GM23248 (cell line): ENCODE measurements around the gene RNF34. TPM values are rescaled to one million over a fixed set of nuclear protein-coding genes. Genes with fewer than 3 reads are reported as not detected.
"Not testable (repeated sequence)": the region's sequence is repeated elsewhere in the genome, so short reads cannot be mapped to it uniquely, and the experiment has no call there.

Experiments
- DNase-seq: peaks from one replicate; pipeline ENCODE4 v3.0.0-alpha.2; 2015
- H2AFZ ChIP-seq: fragments of 200-600 bp; sonication (generic); 2 replicates; pipeline ENCODE4 v1.6.1; 2016; ENCODE audit warnings: antibody characterized with exemption
- H3F3A ChIP-seq: fragments of 200-600 bp; sonication (generic); 2 replicates; pipeline ENCODE4 v1.6.1; 2016; ENCODE audit warnings: mild to moderate bottlenecking, antibody characterized with exemption, mixed run types; ENCODE audit not compliant: insufficient read depth
- H3K27ac ChIP-seq: fragments of 200-600 bp; sonication (generic); 2 replicates; pipeline ENCODE4 v1.5.1; 2016; ENCODE audit warnings: mild to moderate bottlenecking
- H3K27me3 ChIP-seq: fragments of 200-600 bp; sonication (generic); replicated peaks from 2 replicates; pipeline ENCODE4 v1.6.1; 2016; ENCODE audit warnings: mild to moderate bottlenecking; ENCODE audit not compliant: insufficient read depth
- H3K36me3 ChIP-seq: fragments of 200-600 bp; sonication (generic); 2 replicates; pipeline ENCODE4 v1.6.1; 2016; ENCODE audit warnings: low read depth, mild to moderate bottlenecking
- H3K4me1 ChIP-seq: fragments of 200-600 bp; sonication (generic); 2 replicates; pipeline ENCODE4 v1.6.1; 2016; ENCODE audit warnings: mild to moderate bottlenecking; ENCODE audit not compliant: insufficient read depth
- H3K4me2 ChIP-seq: fragments of 200-600 bp; sonication (generic); one replicate; pipeline ENCODE4 v1.6.1; 2016; ENCODE audit warnings: mild to moderate bottlenecking; ENCODE audit not compliant: unreplicated experiment
- H3K4me3 ChIP-seq: fragments of 200-600 bp; sonication (generic); 2 replicates; pipeline ENCODE4 v1.5.1; 2016; ENCODE audit warnings: mild to moderate bottlenecking
- H3K79me2 ChIP-seq: fragments of 200-600 bp; sonication (generic); 2 replicates; pipeline ENCODE4 v1.6.1; 2016; ENCODE audit warnings: mild to moderate bottlenecking; ENCODE audit not compliant: insufficient read depth
- H3K9ac ChIP-seq: fragments of 200-600 bp; sonication (generic); 2 replicates; pipeline ENCODE4 v1.6.1; 2016; ENCODE audit warnings: mild to moderate bottlenecking
- H3K9me2 ChIP-seq: fragments of 200-600 bp; sonication (generic); 2 replicates; pipeline ENCODE4 v1.6.1; 2016; ENCODE audit warnings: mixed run types, mild to moderate bottlenecking, moderate library complexity; ENCODE audit not compliant: insufficient read depth
- H3K9me3 ChIP-seq: fragments of 200-600 bp; sonication (generic); one replicate; pipeline ENCODE4 v1.6.1; 2017; ENCODE audit warnings: low read depth
- H4K20me1 ChIP-seq: fragments of 200-600 bp; sonication (generic); 2 replicates; pipeline ENCODE4 v1.6.0; 2016; ENCODE audit not compliant: insufficient read depth
- EZH2 ChIP-seq: fragments of 200-600 bp; sonication (generic); IDR thresholded peaks from 2 replicates; pipeline ENCODE4 v1.6.1; 2018; ENCODE audit warnings: antibody characterized with exemption, mild to moderate bottlenecking; ENCODE audit not compliant: insufficient read depth, poor library complexity, severe bottlenecking
- EZH2phosphoT487 ChIP-seq: fragments of 200-600 bp; sonication (generic); IDR thresholded peaks from 2 replicates; pipeline ENCODE4 v1.6.1; 2018; ENCODE audit warnings: antibody characterized with exemption, moderate library complexity, mild to moderate bottlenecking, low read depth; ENCODE audit not compliant: insufficient read depth
- WGBS, 2 experiments: methylation state at CpG; one replicate each; pipeline ENCODE4 v1.1.6; 2015 to 2017; ENCODE audit warnings: low lambda C conversion rate in 2 of 2, low coverage in 1 of 2; ENCODE audit errors: missing lambda C conversion rate in 2 of 2; 5-methylcytosine and 5-hydroxymethylcytosine counted together
- in situ Hi-C: fragments of 300-500 bp; cut with MboI; formaldehyde crosslinking; loops from 2 replicates; pipeline ENCODE4 v1.15.0; 2020
- polyA plus RNA-seq: library from polyadenylated mRNA; unstranded; fragments of >200 nt; fragmentation: Nextera tagmentation; extraction: Ambion mirVana; gene quantifications from 2 replicates; pipeline ENCODE4 v1.2.1, GENCODE V29; 2016
- total RNA-seq: library from RNA; depleted of rRNA; stranded (reverse); fragments of >200 nt; shearing (Covaris generic); gene quantifications from 2 replicates; pipeline ENCODE4 v1.2.3, GENCODE V29; 2014

Gene RNF34
- total and polyA plus RNA-seq, 2 experiments from 2014 or later: 42.8 to 48.2 TPM

DNA sequence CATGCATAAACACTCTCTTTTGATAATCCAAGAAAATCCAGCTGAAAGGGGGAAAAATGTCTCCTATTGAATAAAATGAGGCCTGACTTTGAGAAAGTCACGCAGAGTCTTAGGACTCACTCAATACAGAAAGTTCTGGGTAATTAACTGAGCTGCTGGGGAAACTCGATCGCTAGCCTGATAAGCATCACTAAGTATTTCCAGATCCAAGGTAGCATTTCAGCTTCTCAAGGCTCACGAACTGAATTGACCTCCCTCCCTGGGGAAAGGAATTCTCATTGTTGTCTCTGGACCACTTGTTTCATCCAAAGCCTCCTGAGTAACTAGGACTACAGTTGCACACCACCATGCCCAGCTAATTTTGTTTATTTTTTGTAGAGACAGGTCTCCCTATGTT lies 33.9 kb upstream of the RNF34 start:
- Histone ChIP-seq H4K20me1 (no peaks in the 10 kb centered on the region), H3K27me3 (no peaks in the 10 kb centered on the region), H3F3A (peaks cover 18% of the 10 kb centered on the region), H3K9me2 (no peaks in the 10 kb centered on the region), H3K9ac (no peak overlapping the region), H2AFZ (no peak overlapping the region), H3K4me1 (peaks cover 13% of the 10 kb centered on the region), H3K9me3 (no peaks in the 10 kb centered on the region), H3K79me2 (no peaks in the 10 kb centered on the region), H3K36me3 (no peaks in the 10 kb centered on the region), H3K4me2 (peak overlapping the region; percentile 19), H3K27ac (peak overlapping the region; percentile 47; the same call in 1 of the 2 replicates), H3K4me3 (no peak overlapping the region)
- in situ Hi-C loops: no loop called here
- WGBS, 2 experiments: 47 to 55% methylated on average over 4 of the region's 4 CpGs
- DNase-seq: peak; percentile 9
- TF ChIP-seq EZH2phosphoT487 (no peak), EZH2 (no peak)

DNA sequence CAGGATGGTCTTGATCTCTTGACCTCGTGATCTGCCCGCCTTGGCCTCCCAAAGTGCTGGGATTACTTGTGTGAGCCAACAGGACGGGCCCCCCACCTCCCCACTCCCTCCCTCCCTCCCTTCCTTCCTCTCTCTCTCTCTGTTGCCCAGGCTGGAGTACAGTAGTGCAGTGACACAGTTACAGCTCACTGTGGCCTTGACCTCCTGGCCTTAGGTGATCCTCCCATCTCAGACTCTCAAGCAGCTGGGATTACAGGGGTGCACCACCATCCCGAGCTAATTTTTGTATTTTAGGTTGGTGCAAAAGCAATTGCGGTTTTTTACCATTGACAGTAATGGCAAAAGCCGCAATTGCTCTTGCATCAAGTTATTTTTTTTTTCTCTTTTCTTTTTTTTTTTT lies 28.5 kb upstream of the RNF34 start:
- no peaks in the 10 kb centered on the region for H3F3A ChIP-seq
- H3K27ac ChIP-seq: no peak overlapping the region
- H3K27me3 ChIP-seq: no peaks in the 10 kb centered on the region
- H3K9ac ChIP-seq: no peak overlapping the region
- no peak overlapping the region for H2AFZ ChIP-seq
- H3K79me2 ChIP-seq: no peaks in the 10 kb centered on the region
- in situ Hi-C loops: no loop called here
- WGBS, 2 experiments: 65 to 68% methylated on average over 5 to 6 of the region's 6 CpGs
- H4K20me1 ChIP-seq: no peaks in the 10 kb centered on the region
- no peak for TF ChIP-seq EZH2phosphoT487
- TF ChIP-seq EZH2: no peak
- no peaks in the 10 kb centered on the region for H3K9me3 ChIP-seq
- no peak overlapping the region for H3K4me3 ChIP-seq
- no peaks in the 10 kb centered on the region for H3K36me3 ChIP-seq
- no peaks in the 10 kb centered on the region for H3K9me2 ChIP-seq
- no peak for DNase-seq
- no peak overlapping the region for H3K4me2 ChIP-seq
- no peaks in the 10 kb centered on the region for H3K4me1 ChIP-seq

DNA sequence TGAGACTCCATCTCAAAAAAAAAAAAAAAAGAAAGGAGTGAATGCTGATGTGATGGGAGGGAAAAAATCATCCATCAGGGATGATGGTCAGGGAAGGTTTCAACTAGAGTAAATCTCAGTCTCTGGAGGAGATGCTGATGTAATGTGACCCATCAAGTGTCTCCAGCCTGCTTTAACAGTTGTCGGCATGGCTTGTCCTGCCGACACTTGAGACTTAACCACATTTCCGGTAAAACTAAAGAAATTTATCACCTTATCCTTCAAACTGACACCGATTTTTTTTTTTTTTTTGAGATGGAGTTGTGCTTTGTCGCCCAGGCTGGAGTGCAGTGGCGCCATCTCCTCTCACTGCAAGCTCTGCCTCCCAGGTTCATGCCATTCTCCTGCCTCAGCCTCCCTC lies 26.2 kb upstream of the RNF34 start:
- no peak overlapping the region for H3K9ac ChIP-seq
- no peak overlapping the region for H2AFZ ChIP-seq
- no peaks in the 10 kb centered on the region for H3K27me3 ChIP-seq
- no peaks in the 10 kb centered on the region for H3K36me3 ChIP-seq
- TF ChIP-seq EZH2phosphoT487 (no peak), EZH2 (no peak)
- no peaks in the 10 kb centered on the region for H3K4me1 ChIP-seq
- no peak overlapping the region for H3K27ac ChIP-seq
- no peak for DNase-seq
- H3K4me2 ChIP-seq: no peak overlapping the region
- H3K9me3 ChIP-seq: no peaks in the 10 kb centered on the region
- no peaks in the 10 kb centered on the region for H3K79me2 ChIP-seq
- in situ Hi-C loops: no loop called here
- WGBS, 2 experiments: 71 to 73% methylated on average over 6 of the region's 6 CpGs
- H3K4me3 ChIP-seq: no peak overlapping the region
- H4K20me1 ChIP-seq: no peaks in the 10 kb centered on the region
- no peaks in the 10 kb centered on the region for H3K9me2 ChIP-seq
- no peaks in the 10 kb centered on the region for H3F3A ChIP-seq

- H3K9ac ChIP-seq, H3K27ac ChIP-seq, H3K79me2 ChIP-seq, H3K9me3 ChIP-seq, H4K20me1 ChIP-seq, H2AFZ ChIP-seq, H3K4me1 ChIP-seq, H3K4me3 ChIP-seq, DNase-seq, H3K9me2 ChIP-seq, H3F3A ChIP-seq, H3K4me2 ChIP-seq, H3K27me3 ChIP-seq, H3K36me3 ChIP-seq, in situ Hi-C loops: not testable (repeated sequence)
- 83 to 88% methylated on average over 4 to 15 of the region's 23 CpGs for WGBS, 2 experiments
These were observed 25.6 kb upstream of the RNF34 start for GRCh38 chr12:121374336-121374735.

GRCh38 chr12:121374945-121375584 lies 24.9 kb upstream of the RNF34 start:
- H3K4me1 ChIP-seq, H3K4me3 ChIP-seq, H3K9ac ChIP-seq, H3F3A ChIP-seq, H3K9me2 ChIP-seq, in situ Hi-C loops, H3K4me2 ChIP-seq, H3K9me3 ChIP-seq, H3K36me3 ChIP-seq, H2AFZ ChIP-seq, DNase-seq, H3K79me2 ChIP-seq, H3K27ac ChIP-seq, H3K27me3 ChIP-seq, H4K20me1 ChIP-seq: not testable (repeated sequence)
- 70 to 76% methylated on average over 14 of the region's 14 CpGs for WGBS, 2 experiments
